Osteocyte (in vitro differentiated cells): ENCODE data around the gene FRMD4B. TPM values are rescaled to one million over a fixed set of nuclear protein-coding genes. Genes with fewer than 3 reads are reported as not detected.

Experiments
- DNase-seq: peaks from one replicate; pipeline ENCODE4 v3.0.0; 2021; ENCODE audit warnings: mixed read lengths; ENCODE audit not compliant: unreplicated experiment; ENCODE audit errors: extremely low spot score
- H3K27ac Mint-ChIP-seq: one replicate; pipeline ENCODE4 v1.8.0; 2021; ENCODE audit warnings: mild to moderate bottlenecking, mixed read lengths; ENCODE audit not compliant: unreplicated experiment
- H3K27me3 Mint-ChIP-seq: one replicate; pipeline ENCODE4 v1.8.0; 2021; ENCODE audit warnings: mixed read lengths; ENCODE audit not compliant: unreplicated experiment
- H3K36me3 Mint-ChIP-seq: one replicate; pipeline ENCODE4 v1.8.0; 2021; ENCODE audit warnings: mixed read lengths; ENCODE audit not compliant: unreplicated experiment
- H3K4me1 Mint-ChIP-seq: one replicate; pipeline ENCODE4 v1.8.0; 2021; ENCODE audit warnings: mixed read lengths; ENCODE audit not compliant: unreplicated experiment
- H3K4me3 Mint-ChIP-seq: one replicate; pipeline ENCODE4 v1.8.0; 2021; ENCODE audit warnings: mild to moderate bottlenecking, moderate library complexity, mixed read lengths; ENCODE audit not compliant: unreplicated experiment
- H3K9me3 Mint-ChIP-seq: one replicate; pipeline ENCODE4 v1.8.0; 2021; ENCODE audit warnings: mixed read lengths; ENCODE audit not compliant: unreplicated experiment
- CTCF ChIP-seq: fragments of 200-600 bp; sonication (generic); IDR thresholded peaks from 2 replicates; pipeline ENCODE4 v1.5.0; 2021; ENCODE audit warnings: antibody characterized with exemption, mild to moderate bottlenecking, moderate library complexity
- total RNA-seq: library from RNA; stranded (reverse); gene quantifications from 2 replicates; pipeline ENCODE4 v1.2.1, GENCODE V29; 2021

Gene FRMD4B
- total RNA-seq, 1 donor from 2014 or later: 1.3 TPM

GRCh38 chr3:69420781-69421520, 35.1 kb upstream of the FRMD4B start:
- DNase-seq: no peak
- Mint-ChIP-seq H3K27me3 (no peaks in the 10 kb centered on the region), H3K9me3 (no peaks in the 10 kb centered on the region), H3K4me3 (no peak overlapping the region), H3K27ac (no peak overlapping the region), H3K4me1 (peaks cover 3% of the 10 kb centered on the region), H3K36me3 (no peaks in the 10 kb centered on the region)
- TF ChIP-seq CTCF: no peak

DNA sequence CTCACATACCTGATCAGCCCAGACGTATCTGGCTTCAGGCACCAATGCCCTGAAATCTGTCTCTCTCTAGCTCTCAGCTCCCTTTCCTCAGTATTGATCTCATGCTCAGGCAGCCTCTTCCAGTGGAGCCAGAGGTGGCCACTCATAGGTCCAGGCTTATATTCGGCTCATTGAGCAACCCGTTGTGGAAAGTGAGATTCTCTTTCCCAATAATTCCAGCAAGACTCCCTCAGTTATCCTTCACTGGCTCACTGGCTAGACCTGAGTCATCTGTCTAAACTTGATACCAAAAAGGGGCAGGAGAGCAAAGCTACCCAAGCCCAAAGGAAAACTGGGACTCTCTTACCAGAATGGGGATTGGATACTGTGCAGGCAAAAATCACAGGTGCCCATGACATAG, 33.4 kb upstream of the FRMD4B start:
- Mint-ChIP-seq H3K27ac (no peak overlapping the region), H3K4me1 (peaks cover 3% of the 10 kb centered on the region), H3K27me3 (no peaks in the 10 kb centered on the region), H3K4me3 (no peak overlapping the region), H3K9me3 (no peaks in the 10 kb centered on the region), H3K36me3 (no peaks in the 10 kb centered on the region)
- DNase-seq: no peak
- TF ChIP-seq CTCF: no peak

DNA sequence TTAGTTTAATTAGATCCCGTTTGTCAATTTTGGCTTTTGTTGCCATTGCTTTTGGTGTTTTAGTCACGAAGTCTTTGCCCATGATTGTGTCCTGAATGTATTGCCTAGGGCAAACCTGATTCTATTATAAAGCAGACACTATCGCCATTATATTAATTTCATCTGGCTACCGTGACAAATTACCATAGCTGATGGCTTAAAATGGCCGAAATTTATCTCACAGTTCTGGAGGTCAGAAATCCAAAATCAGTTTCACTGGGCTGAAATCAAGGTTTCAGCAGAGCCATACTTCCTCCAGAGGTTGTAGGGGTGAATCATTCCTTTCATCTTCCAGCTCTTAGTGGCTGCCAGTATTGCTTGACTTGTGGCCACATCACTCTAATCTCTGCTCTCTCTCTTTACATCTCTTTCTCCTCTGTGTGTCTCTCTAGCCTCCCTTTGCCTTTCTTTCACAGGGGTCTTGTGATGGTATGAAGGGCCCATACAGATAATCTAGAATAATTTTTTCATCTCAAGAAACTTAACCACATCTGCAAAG, 31.7 kb upstream of the FRMD4B start:
- DNase-seq: no peak
- H3K36me3 Mint-ChIP-seq: no peaks in the 10 kb centered on the region
- H3K4me3 Mint-ChIP-seq: no peak overlapping the region
- H3K4me1 Mint-ChIP-seq: peaks cover 2% of the 10 kb centered on the region
- no peak for TF ChIP-seq CTCF
- no peaks in the 10 kb centered on the region for H3K27me3 Mint-ChIP-seq
- H3K27ac Mint-ChIP-seq: no peak overlapping the region
- no peaks in the 10 kb centered on the region for H3K9me3 Mint-ChIP-seq

DNA sequence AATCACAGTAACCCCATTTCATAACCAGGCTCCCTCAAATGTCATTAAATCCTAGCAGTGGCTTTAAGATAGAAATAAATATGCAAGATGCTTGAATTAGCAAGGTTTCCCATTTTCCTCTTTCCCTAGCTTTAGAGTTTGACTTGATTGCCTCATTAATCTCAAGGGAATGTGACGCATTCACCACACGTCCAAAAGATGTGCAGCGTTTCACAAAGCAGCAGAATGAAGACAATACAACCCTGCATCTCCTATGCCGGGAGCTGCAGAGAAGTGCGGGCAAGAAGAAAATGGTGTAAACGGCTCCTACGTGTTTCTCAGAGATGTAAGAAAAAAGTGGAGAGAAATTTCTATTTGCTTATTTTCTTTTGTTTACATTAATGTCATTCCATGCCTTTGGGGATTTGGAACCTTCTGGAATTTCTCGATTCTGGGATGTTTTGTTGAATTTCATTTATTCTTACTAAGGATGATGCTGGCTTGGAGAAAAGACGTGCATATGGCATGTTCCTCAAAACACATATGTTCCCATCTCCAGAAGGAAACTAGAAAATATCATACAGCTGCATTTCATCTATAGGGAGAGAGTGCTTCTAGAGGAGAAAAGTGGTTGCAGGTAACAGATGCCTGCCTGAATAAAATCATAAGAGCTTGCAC, 27.8 kb upstream of the FRMD4B start:
- Mint-ChIP-seq H3K27ac (no peak overlapping the region), H3K4me1 (peaks cover 8% of the 10 kb centered on the region), H3K36me3 (no peaks in the 10 kb centered on the region), H3K4me3 (no peak overlapping the region), H3K27me3 (no peaks in the 10 kb centered on the region), H3K9me3 (no peaks in the 10 kb centered on the region)
- DNase-seq: no peak
- TF ChIP-seq CTCF: no peak

- no peaks in the 10 kb centered on the region for H3K27me3 Mint-ChIP-seq
- H3K9me3 Mint-ChIP-seq: no peaks in the 10 kb centered on the region
- no peak for DNase-seq
- H3K27ac Mint-ChIP-seq: no peak overlapping the region
- no peak overlapping the region for H3K4me3 Mint-ChIP-seq
- no peaks in the 10 kb centered on the region for H3K36me3 Mint-ChIP-seq
- peaks cover 8% of the 10 kb centered on the region for H3K4me1 Mint-ChIP-seq
- no peak for TF ChIP-seq CTCF
Observed at GRCh38 chr3:69411346-69411745, 25.5 kb upstream of the FRMD4B start.
